Right lobe of liver (tissue), 4 donors: Measurements from ENCODE around the gene HOXD3.

Source experiments
- CTCF ChIP-seq, 4 donors: fragments of 200-600 bp in 3 of 4; fragments of 450-650 bp in 1 of 4; IDR thresholded peaks; one replicate each; pipeline versions ENCODE4 v1.5.1 to v1.8.0; 2016 to 2022; ENCODE audit warnings: antibody characterized with exemption in 4 of 4, mild to moderate bottlenecking in 2 of 4
- POLR2A ChIP-seq: fragments of 450-650 bp; IDR thresholded peaks from one replicate; pipeline ENCODE4 v1.6.1; 2017; ENCODE audit warnings: antibody characterized with exemption, mild to moderate bottlenecking
- donor health status: DM: no; HTN: no; CAD: no.
- donor health status: DM: no; HTN: no; CAD: no.
- donor health status: DM: no; HTN: yes; CAD: no.

- TF ChIP-seq POLR2A (no peak), CTCF (IDR thresholded peaks at IDR 0.05) (no peak)
These were observed 6.6 kb downstream of the HOXD3 start for GRCh38 chr2:176163672-176164056.
